ENCODE results near the gene PMFBP1. TPM values are rescaled to one million over a fixed set of nuclear protein-coding genes. Genes with fewer than 3 reads are reported as not detected.

The PMFBP1 gene
- total RNA-seq, 1 experiment from 2014 or later = 0.55 TPM

DNA sequence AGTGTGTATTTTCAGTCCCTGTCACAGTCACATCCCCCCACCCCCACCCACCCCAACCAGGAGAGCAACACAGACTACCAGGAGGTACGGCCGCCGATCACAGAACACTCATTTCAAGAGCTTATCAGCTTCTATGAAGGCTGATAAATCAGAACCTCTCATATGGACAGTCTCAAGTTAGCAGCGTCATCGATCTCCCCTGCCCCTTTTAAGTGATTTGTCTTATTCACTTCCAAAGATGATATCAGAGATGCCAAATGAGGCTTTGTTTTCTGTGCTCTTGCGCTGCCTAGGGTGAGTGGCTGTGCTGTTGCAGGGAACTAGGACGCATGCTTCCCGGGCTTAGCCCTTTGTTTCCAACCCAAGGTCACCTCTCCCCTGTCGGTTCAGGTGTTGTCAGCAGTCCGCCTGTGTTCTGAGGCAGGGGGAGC lies 26.8 kb upstream of the PMFBP1 start:
- BruUV-seq (replicated peaks) = no TSS peak
- no peaks in the 10 kb centered on the region for H3F3A ChIP-seq (ENCODE audit: insufficient read depth, low read depth)
- H3K4me3 ChIP-seq = no peak overlapping the region
- CTCF ChIA-PET = no interaction called here
- H3K27me3 ChIP-seq (ENCODE audit: insufficient read depth, low read depth) = peaks cover 74% of the 10 kb centered on the region
- intact Hi-C loops (cut with micrococcal nuclease; ENCODE audit: unreplicated experiment) = no loop called here
- no peaks in the 10 kb centered on the region for H4K20me1 ChIP-seq (ENCODE audit: insufficient read depth)
- H2AFZ ChIP-seq = no peak overlapping the region
- no peak overlapping the region for H3K27ac ChIP-seq
- no peak for DNase-seq
- no peaks in the 10 kb centered on the region for H3K9me3 ChIP-seq (ENCODE audit: insufficient read depth, low read depth)
- H3K4me2 ChIP-seq = no peak overlapping the region
- no peaks in the 10 kb centered on the region for H3K9me2 ChIP-seq (ENCODE audit: insufficient read depth)
- POLR2A ChIA-PET (ENCODE audit: unreplicated experiment) = no interaction called here
- H3K4me1 ChIP-seq (replicated peaks; ENCODE audit: insufficient read depth) = no peaks in the 10 kb centered on the region
- no peaks in the 10 kb centered on the region for H3K79me2 ChIP-seq (ENCODE audit: low read depth)
- TF ChIP-seq CTCF (conservative IDR thresholded peaks at IDR 0.05) = no peak
- TF ChIP-seq EZH2 (IDR thresholded peaks at IDR 0.05; ENCODE audit: low read depth) = no peak
- H3K36me3 ChIP-seq (ENCODE audit: low read depth) = no peaks in the 10 kb centered on the region

- BruUV-seq (replicated peaks) = no TSS peak
- TF ChIP-seq EZH2 (IDR thresholded peaks at IDR 0.05; ENCODE audit: low read depth) (no peak), CTCF (conservative IDR thresholded peaks at IDR 0.05) (no peak)
- intact Hi-C loops (cut with micrococcal nuclease; ENCODE audit: unreplicated experiment) = no loop called here
- H3K9me3 ChIP-seq (ENCODE audit: insufficient read depth, low read depth) = no peaks in the 10 kb centered on the region
- H3K79me2 ChIP-seq (ENCODE audit: low read depth) = no peaks in the 10 kb centered on the region
- H3K4me3 ChIP-seq = no peak overlapping the region
- no peaks in the 10 kb centered on the region for H3K9me2 ChIP-seq (ENCODE audit: insufficient read depth)
- H3K4me2 ChIP-seq = no peak overlapping the region
- H4K20me1 ChIP-seq (ENCODE audit: insufficient read depth) = no peaks in the 10 kb centered on the region
- H3K36me3 ChIP-seq (ENCODE audit: low read depth) = no peaks in the 10 kb centered on the region
- no peak overlapping the region for H2AFZ ChIP-seq
- CTCF ChIA-PET = no interaction called here
- no peaks in the 10 kb centered on the region for H3K4me1 ChIP-seq (replicated peaks; ENCODE audit: insufficient read depth)
- no peak for DNase-seq
- H3K27ac ChIP-seq = no peak overlapping the region
- POLR2A ChIA-PET (ENCODE audit: unreplicated experiment) = no interaction called here
- H3F3A ChIP-seq (ENCODE audit: insufficient read depth, low read depth) = no peaks in the 10 kb centered on the region
- peaks cover 68% of the 10 kb centered on the region for H3K27me3 ChIP-seq (ENCODE audit: insufficient read depth, low read depth)
Observed at GRCh38 chr16:72198021-72198711, 26.2 kb upstream of the PMFBP1 start.

DNA sequence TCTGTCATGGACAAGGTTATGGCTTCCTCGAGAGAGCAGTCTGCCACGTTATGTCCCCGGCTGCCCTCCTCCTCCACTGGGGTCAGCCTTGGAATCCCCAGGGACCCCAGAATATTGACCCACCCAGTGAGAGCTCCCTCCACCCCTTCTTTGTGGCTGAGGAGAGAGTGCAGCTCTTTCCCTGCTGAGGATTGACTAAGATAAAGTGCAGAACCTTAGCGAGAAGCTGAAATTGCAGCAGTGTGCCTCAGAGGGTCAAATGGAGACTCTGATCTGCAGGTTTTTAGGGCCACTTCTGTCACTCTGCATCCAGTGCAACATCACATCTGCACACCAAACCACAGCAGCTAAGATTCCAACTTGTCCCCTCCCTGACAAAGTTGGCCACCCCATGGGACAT lies 25.6 kb upstream of the PMFBP1 start:
- no peak overlapping the region for H3K4me2 ChIP-seq
- ChIA-PET CTCF (no interaction called here), POLR2A (ENCODE audit: unreplicated experiment) (no interaction called here)
- no peaks in the 10 kb centered on the region for H4K20me1 ChIP-seq (ENCODE audit: insufficient read depth)
- no peak overlapping the region for H3K27ac ChIP-seq
- intact Hi-C loops (cut with micrococcal nuclease; ENCODE audit: unreplicated experiment) = no loop called here
- no peaks in the 10 kb centered on the region for H3K4me1 ChIP-seq (replicated peaks; ENCODE audit: insufficient read depth)
- no peaks in the 10 kb centered on the region for H3K79me2 ChIP-seq (ENCODE audit: low read depth)
- peaks cover 63% of the 10 kb centered on the region for H3K27me3 ChIP-seq (ENCODE audit: insufficient read depth, low read depth)
- H3K9me3 ChIP-seq (ENCODE audit: insufficient read depth, low read depth) = no peaks in the 10 kb centered on the region
- H3K9me2 ChIP-seq (ENCODE audit: insufficient read depth) = no peaks in the 10 kb centered on the region
- H2AFZ ChIP-seq = no peak overlapping the region
- no TSS peak for BruUV-seq (replicated peaks)
- no peak for DNase-seq
- H3K4me3 ChIP-seq = no peak overlapping the region
- no peaks in the 10 kb centered on the region for H3F3A ChIP-seq (ENCODE audit: insufficient read depth, low read depth)
- TF ChIP-seq CTCF (conservative IDR thresholded peaks at IDR 0.05) (no peak), EZH2 (IDR thresholded peaks at IDR 0.05; ENCODE audit: low read depth) (no peak)
- H3K36me3 ChIP-seq (ENCODE audit: low read depth) = no peaks in the 10 kb centered on the region

Data from PC-9 (cell line).